Effector CD8-positive, alpha-beta T cell (primary cell): ENCODE data around the gene SUMF1.

Source experiments
- DNase-seq: peaks from one replicate; lab custom pipeline; 2025; lab: John Stamatoyannopoulos, UW

Gene SUMF1

GRCh38 chr3:4416427-4416945 is 50.6 kb downstream of the SUMF1 start:
- DNase-seq: no peak

DNA sequence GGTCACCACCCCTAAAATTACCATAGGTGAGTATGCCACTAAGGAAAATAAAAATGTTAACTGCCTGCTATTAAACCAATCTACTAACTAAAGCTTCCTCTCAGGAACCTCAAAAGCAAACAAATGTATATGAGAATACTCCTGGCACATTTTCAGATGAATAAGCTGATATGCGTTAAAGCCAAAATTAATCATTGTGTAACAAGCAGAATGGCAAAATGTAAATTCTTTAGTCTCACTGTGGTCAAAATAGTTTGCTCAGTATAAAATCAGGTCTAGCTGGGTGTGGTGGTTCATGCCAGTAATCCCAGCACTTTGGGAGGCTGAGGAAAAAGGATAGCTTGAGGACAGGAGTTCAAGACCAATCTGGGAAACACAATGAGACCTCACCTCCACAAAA is 53.6 kb downstream of the SUMF1 start:
- DNase-seq: no peak

GRCh38 chr3:4411833-4412232 is 55.2 kb downstream of the SUMF1 start:
- no peak for DNase-seq

GRCh38 chr3:4411236-4411635 is 55.8 kb downstream of the SUMF1 start:
- no peak for DNase-seq

DNA sequence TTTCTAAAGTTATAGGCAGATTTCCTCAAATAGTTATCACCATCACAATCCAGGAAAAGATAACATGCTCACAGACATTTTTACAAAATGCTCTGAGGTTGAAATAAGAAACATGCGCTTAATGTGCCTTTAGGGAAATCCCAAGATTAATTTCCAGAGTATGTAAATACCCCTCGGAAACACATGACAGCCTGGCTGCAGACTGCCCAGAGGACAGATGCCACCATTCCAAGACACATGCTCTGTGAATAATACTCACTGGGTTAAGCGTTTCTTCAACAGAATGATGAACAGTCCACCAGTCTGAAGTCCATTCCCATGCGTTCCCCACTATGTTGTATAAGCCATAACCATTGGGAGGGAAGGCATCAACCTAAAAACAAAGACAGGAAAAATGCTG is 56.5 kb downstream of the SUMF1 start:
- DNase-seq: no peak

DNA sequence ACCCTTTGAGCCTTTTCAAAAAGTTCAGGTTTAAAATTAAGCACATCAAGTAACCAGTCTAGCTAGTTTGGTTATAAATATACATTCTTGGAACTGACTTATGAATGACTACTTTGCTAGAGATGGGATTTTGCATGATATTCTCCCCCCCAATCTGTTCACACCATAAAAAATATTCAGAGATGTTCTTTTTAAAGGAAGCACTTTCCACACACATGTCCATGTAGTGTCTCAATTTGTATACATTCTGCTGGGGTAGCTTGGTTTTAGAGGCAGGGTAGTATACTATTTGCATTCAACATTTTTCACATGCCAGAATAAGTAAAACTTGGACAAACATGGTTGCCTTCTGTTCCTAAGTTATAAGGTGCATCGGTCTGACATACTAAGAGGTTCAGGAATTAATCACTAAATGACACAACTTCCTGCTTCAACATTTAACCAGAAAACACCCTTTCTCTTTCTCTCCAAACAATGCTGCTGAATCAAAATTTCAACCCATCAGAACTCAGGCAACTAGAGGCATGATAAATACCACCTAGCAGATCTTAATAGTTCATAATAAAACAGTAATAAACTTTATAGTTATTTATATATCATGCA is 57.0 kb downstream of the SUMF1 start:
- DNase-seq: no peak

DNA sequence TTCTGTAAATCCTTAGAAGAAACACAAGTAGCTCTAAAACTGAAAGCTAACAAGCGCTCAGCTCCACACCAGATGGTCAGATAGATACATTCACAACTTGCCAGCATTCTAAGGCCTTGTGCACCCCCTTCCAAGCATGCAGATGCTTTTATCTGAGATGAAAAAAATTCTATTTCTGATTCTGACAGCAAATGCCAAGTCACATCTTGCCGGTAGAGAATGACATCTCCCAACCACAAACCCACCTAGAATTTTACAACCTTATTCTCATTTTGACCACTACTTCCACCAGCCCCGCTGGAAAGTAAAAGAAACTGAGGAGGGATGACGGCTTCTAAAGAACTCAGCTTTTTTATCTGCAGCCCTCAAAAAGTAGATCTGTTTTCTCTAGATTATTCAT is 57.7 kb downstream of the SUMF1 start:
- no peak for DNase-seq

GRCh38 chr3:4408958-4409357 is 58.1 kb downstream of the SUMF1 start:
- no peak for DNase-seq

DNA sequence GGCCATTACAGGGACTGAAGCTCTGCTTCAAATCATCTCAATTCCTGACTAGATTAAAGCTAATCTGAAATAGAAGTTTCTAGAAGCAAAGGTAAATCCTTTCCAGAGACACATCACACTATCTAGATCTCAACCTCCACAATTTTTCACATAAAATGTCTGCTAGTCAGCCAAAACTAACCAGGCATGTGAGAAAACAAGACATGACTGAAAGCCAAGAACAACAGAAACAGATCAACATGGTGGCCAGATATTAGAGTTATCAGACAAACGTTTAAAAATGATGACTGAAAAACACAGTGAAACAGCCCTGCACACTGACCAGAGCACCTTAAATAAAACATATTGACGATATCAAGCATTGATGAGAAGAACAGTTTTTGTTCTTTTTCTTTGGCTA is 59.1 kb downstream of the SUMF1 start:
- no peak for DNase-seq

GRCh38 chr3:4406746-4407568 is 60.1 kb downstream of the SUMF1 start:
- DNase-seq: no peak

DNA sequence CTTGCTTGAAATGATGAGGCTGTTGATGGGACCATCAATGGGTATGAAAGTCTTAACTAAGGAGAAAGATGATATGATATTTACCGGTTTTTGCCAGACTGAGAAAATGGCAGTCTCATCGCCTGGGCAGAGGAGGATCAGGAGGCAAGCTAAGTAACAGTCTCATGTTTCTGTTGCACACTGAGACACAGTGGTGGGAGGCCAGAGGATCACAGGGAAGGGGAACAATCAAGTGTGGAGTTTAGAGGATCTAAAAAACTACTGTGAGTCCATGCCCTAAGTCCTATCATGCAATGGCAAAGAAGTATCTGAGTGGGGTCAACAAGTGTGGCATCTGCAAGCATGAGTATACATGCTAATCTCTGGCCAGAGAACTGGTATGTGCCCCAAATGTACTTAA is 62.2 kb downstream of the SUMF1 start:
- DNase-seq: no peak

- DNase-seq: no peak
Observed at GRCh38 chr3:4401441-4401840, 65.6 kb downstream of the SUMF1 start.

- no peak for DNase-seq
Observed at GRCh38 chr3:4399476-4399875, 67.6 kb downstream of the SUMF1 start.

DNA sequence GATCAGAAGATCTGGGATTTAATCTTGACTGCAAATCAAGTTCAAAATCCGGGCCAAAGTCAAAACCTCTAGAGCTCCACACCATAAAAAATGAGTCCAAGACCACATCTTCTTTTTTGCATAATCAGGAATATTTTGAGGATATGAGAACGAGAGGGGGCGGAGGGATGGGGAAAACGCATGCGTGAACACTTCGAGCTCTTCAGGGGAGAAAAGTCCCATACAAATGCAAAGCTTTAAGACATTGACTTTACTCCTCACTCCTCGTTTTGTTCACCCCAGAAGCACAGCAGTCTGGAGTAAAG is 68.2 kb downstream of the SUMF1 start:
- DNase-seq: no peak

DNA sequence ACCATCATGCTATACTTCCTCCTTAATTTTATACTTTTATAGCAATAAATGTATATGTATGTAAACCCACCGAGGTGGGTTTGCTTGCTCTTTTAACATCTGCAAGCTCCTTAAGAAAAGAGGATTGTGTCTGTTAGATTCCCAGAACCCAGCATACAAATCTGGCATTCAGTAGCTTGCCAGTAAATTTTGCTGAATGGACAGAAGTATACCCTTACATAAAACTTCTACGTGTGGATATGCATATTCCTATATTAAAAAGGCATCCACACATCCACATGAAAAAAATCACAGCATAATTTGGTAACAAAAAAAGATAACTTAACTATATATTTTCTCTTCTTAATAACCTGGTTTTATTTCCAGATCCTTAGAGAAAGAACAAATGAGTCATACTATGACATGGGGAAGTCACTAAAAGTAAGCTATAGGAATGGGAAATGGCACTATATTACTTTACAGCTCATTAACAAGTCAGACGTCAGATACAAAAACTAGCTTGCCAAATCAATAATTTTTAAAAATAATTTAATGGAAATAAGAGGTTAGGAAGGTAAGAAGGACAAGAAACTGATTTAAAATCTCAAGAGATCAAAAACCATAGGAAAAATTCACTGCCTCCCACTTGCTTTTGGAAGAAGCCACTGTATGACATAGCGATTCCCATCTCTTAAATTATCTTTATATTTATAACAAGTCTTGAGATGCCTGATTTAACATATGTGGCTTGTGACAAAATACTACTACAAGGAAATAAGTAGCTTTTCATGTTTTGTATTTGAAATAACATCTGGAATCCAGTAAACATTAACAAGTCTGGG is 68.7 kb downstream of the SUMF1 start:
- no peak for DNase-seq

GRCh38 chr3:4397466-4397865 is 69.6 kb downstream of the SUMF1 start:
- no peak for DNase-seq

DNA sequence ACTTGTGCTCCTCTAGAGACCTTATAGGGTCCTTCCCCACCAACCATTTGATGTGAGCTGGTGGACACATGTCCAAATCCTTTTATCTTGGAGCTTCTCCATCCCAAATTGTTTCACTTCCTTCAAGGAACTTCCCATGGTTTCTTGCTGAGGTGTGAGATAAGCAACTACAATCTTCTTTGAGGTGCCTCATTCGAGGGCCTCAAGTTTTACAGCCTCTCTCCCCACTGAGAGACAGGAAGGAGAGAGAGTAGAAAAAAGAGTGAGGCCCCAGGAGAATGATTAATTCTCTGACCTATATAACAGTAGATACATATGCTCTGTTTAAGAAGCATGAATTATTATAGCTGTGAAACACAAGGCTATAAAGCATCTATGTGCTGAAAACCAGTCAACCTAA is 70.5 kb downstream of the SUMF1 start:
- no peak for DNase-seq

DNA sequence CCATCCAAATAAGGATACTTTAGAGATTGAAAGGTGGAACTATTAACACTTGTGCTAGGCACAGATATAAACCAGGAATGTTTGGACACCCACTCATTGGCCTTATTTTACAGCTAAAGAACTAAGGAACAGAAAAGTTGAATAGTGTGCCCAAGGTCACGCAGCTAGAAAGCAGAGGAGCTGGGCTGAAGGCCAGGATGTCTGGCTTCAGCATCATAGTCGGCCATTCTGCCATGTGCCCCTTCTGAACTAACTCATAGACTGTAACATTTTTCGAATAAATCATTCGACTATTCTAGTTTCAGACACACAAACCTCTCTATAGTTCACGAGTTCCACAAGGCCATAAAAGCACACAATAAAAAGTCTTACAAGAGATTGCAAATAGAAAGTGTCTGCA is 71.1 kb downstream of the SUMF1 start:
- DNase-seq: no peak

GRCh38 chr3:4395448-4395847 is 71.6 kb downstream of the SUMF1 start:
- no peak for DNase-seq

DNA sequence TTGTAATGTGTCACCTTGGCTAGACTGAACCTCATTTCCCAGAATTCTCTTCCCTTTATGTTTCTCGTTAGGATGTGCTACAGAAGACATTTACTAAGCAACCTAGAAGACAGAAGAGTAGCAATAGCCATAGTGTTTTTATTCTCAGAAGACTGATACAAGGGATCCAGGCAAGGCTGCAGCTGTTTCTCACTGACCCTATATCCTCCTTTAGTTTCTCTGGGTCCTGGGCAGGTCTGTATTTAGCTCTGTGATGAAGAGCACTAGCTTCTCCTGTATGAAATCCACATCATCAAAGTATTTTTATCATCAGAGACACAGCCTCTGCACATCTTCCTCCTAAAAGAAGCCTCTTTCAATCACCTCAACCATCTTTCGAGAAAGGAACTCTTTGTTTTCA is 72.5 kb downstream of the SUMF1 start:
- no peak for DNase-seq

DNA sequence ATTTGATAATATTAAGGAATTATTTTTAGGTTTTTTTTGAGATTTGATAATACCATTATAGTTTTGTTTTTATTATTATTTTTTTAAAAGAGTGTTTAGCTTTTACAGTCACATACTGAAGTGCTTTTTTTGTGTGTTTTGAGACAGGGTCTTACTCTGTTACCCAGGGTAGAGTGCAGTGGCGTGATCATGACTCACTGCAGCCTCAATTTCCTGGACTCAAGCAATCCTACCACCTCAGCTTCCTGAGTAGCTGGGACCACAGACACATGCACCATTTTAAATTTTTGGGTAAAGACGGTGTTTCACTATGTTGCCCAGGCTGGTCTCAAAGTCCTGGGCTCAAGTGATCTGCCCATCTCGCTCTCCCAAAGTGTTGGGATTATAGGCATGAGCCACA is 73.0 kb downstream of the SUMF1 start:
- no peak for DNase-seq

GRCh38 chr3:4392992-4393391 is 74.1 kb downstream of the SUMF1 start:
- DNase-seq: no peak
